Erythroblast (primary cell): ENCODE results near the gene CDRT4.

Experiments
- DNase-seq, 2 experiments: peaks; one replicate each; lab custom pipeline; 2025; lab: John Stamatoyannopoulos, UW
- GATA1 ChIP-seq: IDR thresholded peaks from 2 replicates; pipeline ENCODE4 v1.6.1; 2011; ENCODE audit warnings: low read depth, mild to moderate bottlenecking, control low read depth, low read length, moderate library complexity
- POLR2A ChIP-seq: IDR thresholded peaks from 2 replicates; pipeline ENCODE4 v1.6.1; 2011; ENCODE audit warnings: mild to moderate bottlenecking, low read length

CDRT4 gene

DNA sequence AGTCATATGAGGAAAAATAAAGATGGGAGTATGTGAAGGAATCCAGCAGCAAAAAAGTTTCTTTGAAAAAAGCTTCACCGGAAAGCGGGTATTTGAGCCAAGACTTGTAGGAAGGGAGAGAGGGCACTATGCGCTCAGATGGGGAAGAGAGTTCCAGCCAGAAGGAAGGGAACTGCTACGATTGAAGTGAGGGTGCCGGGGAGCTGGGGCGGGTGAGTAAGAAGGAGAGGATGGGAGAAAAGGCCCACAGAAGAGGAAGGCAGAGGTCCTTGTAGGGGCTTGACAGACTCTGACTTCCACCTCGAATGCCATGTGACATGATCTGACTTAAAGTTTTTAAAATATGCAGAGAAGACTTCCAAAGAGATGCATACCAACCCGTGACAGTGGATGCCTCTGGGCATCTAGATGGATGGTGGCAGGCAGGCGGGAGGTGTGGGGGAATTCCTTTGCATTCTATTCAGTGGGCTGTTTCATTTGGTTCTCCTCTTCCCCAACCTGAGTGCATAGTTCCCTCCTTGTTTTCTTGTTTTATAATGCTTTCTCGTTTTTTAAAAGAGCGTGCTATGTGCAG lies 44.9 kb downstream of the CDRT4 start:
- TF ChIP-seq POLR2A (no peak), GATA1 (no peak)

GRCh38 chr17:15418781-15419180 lies 48.6 kb downstream of the CDRT4 start:
- DNase-seq: no peak
- no peak for TF ChIP-seq POLR2A
- TF ChIP-seq GATA1: no peak

More for the DNA sequence above, 44.9 kb downstream of the CDRT4 start:
- no peak for DNase-seq

- TF ChIP-seq POLR2A (no peak), GATA1 (no peak)
- DNase-seq: no peak
Measured at GRCh38 chr17:15414532-15415306, 52.7 kb downstream of the CDRT4 start.

- DNase-seq: no peak
- no peak for TF ChIP-seq GATA1
- TF ChIP-seq POLR2A: no peak
Measured at GRCh38 chr17:15413101-15413771, 54.2 kb downstream of the CDRT4 start.

- no peak for TF ChIP-seq POLR2A
- TF ChIP-seq GATA1: no peak
- no peak for DNase-seq
Measured at GRCh38 chr17:15412606-15413005, 54.8 kb downstream of the CDRT4 start.

- DNase-seq: no peak
- TF ChIP-seq POLR2A (no peak), GATA1 (no peak)
Measured at GRCh38 chr17:15411384-15412198, 55.8 kb downstream of the CDRT4 start.

DNA sequence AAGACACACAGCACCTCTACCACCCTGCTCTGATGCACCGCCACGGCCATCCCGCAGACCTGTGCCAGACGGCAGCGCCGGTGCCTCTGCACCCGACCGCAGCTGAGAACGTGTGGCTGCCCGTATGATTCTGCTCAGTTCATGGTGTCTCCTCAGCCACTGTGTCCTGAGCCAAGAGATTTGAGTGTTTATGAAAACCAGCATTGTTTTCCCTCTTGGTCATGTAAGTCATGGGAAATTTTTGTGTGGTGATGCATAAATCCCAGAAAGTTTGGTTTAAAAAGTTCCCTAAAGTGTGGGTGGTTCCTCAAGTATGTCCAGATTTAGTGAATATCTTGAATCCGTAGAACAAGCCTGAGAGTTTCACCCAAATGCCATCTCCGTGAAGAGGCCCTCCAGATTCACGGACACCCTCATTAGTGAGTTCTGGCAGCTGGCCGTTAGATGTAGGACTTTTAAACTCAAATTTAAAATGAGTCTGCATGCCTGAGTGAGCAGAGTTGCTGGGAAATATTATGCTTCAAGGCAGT lies 57.6 kb downstream of the CDRT4 start:
- DNase-seq: no peak
- TF ChIP-seq GATA1 (no peak), POLR2A (no peak)

- TF ChIP-seq GATA1: no peak
- no peak for TF ChIP-seq POLR2A
- DNase-seq: no peak
Measured at GRCh38 chr17:15408803-15409202, 58.6 kb downstream of the CDRT4 start.

GRCh38 chr17:15406081-15406480 lies 61.3 kb downstream of the CDRT4 start:
- TF ChIP-seq GATA1: no peak
- TF ChIP-seq POLR2A: no peak
- DNase-seq: no peak

- DNase-seq: no peak
- TF ChIP-seq GATA1: no peak
- no peak for TF ChIP-seq POLR2A
Measured at GRCh38 chr17:15405058-15405415, 62.4 kb downstream of the CDRT4 start.

GRCh38 chr17:15404106-15405057 lies 63.0 kb downstream of the CDRT4 start:
- TF ChIP-seq GATA1 (no peak), POLR2A (no peak)
- no peak for DNase-seq

DNA sequence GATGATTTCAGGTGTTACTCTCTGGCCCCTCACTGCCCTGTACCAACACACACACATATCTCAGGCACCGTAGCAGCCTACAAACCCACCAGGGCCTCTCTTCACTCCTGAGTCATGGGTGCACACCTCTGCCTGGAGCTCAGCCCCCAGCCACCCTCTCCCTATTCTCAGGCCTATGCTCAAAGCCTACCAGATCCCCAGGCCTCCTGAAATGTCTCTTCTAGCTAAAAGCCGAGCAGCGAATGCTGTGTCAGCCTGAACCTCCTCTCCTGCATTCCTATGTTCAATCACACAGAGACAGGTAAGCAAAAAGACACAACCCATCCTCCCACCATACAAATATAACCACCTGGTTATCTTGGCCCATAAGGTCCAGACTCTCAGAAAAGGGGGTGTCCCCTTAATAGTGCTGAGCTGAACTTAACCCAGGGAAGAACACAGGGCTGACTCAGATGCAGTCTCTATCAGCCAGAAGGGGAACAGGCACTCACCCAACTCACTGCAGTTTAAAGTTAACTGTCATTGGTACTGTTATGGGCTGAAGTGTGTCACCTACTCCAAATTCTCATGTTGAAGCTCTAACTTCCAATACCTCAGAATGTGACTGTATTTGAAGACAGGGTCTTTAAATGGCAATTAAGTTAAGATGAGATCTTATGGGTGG lies 64.0 kb downstream of the CDRT4 start:
- TF ChIP-seq GATA1: no peak
- no peak for TF ChIP-seq POLR2A
- no peak for DNase-seq
